Stimulated activated CD4-positive, alpha-beta T cell treated with anti-CD3 and anti-CD28 coated beads, TNF-alpha, amount 100 ng/mL, for 1 hour (primary cell): ENCODE results near the gene RRP12.

Experiments used
- DNase-seq, 3 donors: peaks; one replicate each; pipeline ENCODE4 v3.0.0-alpha.2; 2020; ENCODE audit warnings: low read depth in 3 of 3, low spot score in 1 of 3

RRP12 gene

GRCh38 chr10:97319671-97320479 lies 81.3 kb downstream of the RRP12 start:
- peak in 1 of 3 donors; percentile 43 for DNase-seq

- peak; percentile 74 to 85 (median 80) for DNase-seq
Measured at GRCh38 chr10:97318772-97319651, 82.1 kb downstream of the RRP12 start, which contains the start of gene FRAT1. TSS of gene FRAT1 (plus strand) at chr10:97319271. CDS start at chr10:97319454, 183 bp downstream.

GRCh38 chr10:97314671-97315070 lies 86.5 kb downstream of the RRP12 start:
- DNase-seq = no peak

GRCh38 chr10:97312897-97313296 lies 88.2 kb downstream of the RRP12 start:
- no peak for DNase-seq

DNA sequence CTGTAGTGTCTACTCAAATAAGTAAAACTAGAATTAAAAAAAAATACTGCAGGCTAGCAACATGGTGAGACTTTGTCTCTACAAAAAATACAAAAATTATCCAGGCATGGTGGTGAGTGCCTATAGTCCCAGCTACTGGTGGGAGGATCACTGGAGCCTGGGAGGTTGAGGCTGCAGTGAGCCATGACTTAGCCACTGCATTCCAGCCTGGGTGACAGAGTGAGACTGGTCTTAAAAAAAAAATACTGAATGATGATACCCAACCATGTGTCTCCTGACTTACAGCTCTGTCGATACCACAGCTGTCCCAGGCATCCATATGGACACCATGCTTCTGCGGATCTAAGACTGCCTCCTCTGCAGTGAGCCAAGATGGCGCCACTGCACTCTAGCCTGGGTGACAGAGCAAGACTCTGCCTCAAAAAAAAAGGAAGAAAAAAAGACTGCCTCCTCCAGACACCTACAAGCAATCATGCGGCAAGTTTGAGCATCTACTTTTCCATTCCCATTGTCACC lies 90.0 kb downstream of the RRP12 start:
- DNase-seq = no peak

- DNase-seq = no peak
Measured at GRCh38 chr10:97307866-97308780, 93.0 kb downstream of the RRP12 start.

- no peak for DNase-seq
Measured at GRCh38 chr10:97307441-97307840, 93.7 kb downstream of the RRP12 start.
